K562 (cell line): ENCODE measurements around the gene DKKL1. TPM values are rescaled to one million over a fixed set of nuclear protein-coding genes. Genes with fewer than 3 reads are reported as not detected.

Experiments
- ATAC-seq: fragments of 200-7000 bp; cut with Tn5 transposase; 3 replicates; pipeline ENCODE4 v1.9.1; 2020; ENCODE audit warnings: moderate library complexity
- BruUV-seq: library from RNA; stranded (reverse); fragments of 400-500 nt; replicated peaks from 2 replicates; lab custom pipeline; 2021; lab: Mats Ljungman, UMichigan
- CTCF ChIA-PET: fragments of 300-600 bp; formaldehyde crosslinking; extraction: SDS; loops from one replicate; lab custom pipeline; 2021; ENCODE audit warnings: low intra/inter-chr PET ratio; lab: Yijun Ruan, JAX
- POLR2A ChIA-PET: fragments of 300-600, 350-650 bp; sonication (Branson Sonifier 250); formaldehyde crosslinking; extraction: SDS; loops from one replicate; lab custom pipeline; 2021; ENCODE audit warnings: antibody characterized with exemption, inconsistent platforms; lab: Yijun Ruan, JAX
- DNase-seq, 4 experiments: peaks; one replicate each; pipeline versions ENCODE4 v3.0.0 to v3.0.0-alpha.2; 2011 to 2018; ENCODE audit warnings: low spot score in 3 of 4, mixed read lengths in 3 of 4; ENCODE audit errors: extremely low read depth in 1 of 4
- FAIRE-seq: peaks from 2 replicates; lab custom pipeline; 2011; peaks lifted over from hg19 to GRCh38; lab: Jason Lieb, UNC
- H2AFZ ChIP-seq: 2 replicates; pipeline ENCODE4 v1.6.0; 2011; ENCODE audit warnings: low read depth, low read length, control low read depth, inconsistent platforms
- H3K27ac ChIP-seq: fragments of 200-600 bp; 3 replicates; pipeline ENCODE4 v1.8.0; 2011; ENCODE audit warnings: low read depth, mild to moderate bottlenecking, control low read depth, inconsistent platforms, low read length, moderate library complexity, mixed read lengths; ENCODE audit errors: extremely low read depth
- H3K27me3 ChIP-seq, 2 experiments: fragments of 300-600 bp in 1 of 2; 2 replicates in 1 of 2; 3 replicates in 1 of 2; pipeline versions ENCODE4 v1.6.0 to v1.8.0; 2011; ENCODE audit warnings: inconsistent platforms in 2 of 2, low read length in 2 of 2, mild to moderate bottlenecking in 1 of 2, mixed read lengths in 1 of 2, moderate library complexity in 1 of 2; ENCODE audit not compliant: control insufficient read depth in 2 of 2, insufficient read depth in 2 of 2
- H3K36me3 ChIP-seq: fragments of 300-600 bp; 3 replicates; pipeline ENCODE4 v1.8.0; 2011; ENCODE audit warnings: mild to moderate bottlenecking, low read length, inconsistent platforms; ENCODE audit not compliant: control insufficient read depth, insufficient read depth
- H3K4me1 ChIP-seq, 2 experiments: fragments of 200-600 bp in 1 of 2; replicated peaks in 1 of 2; 2 replicates in 1 of 2; 3 replicates in 1 of 2; pipeline versions ENCODE4 v1.5.1 to v1.8.0; 2011; ENCODE audit warnings: inconsistent platforms in 2 of 2, low read length in 2 of 2, mild to moderate bottlenecking in 1 of 2, mixed read lengths in 1 of 2, moderate library complexity in 1 of 2; ENCODE audit not compliant: control insufficient read depth in 2 of 2, insufficient read depth in 2 of 2
- H3K4me2 ChIP-seq: 2 replicates; pipeline ENCODE4 v1.6.1; 2011; ENCODE audit warnings: low read length, control low read depth, inconsistent platforms, mixed read lengths; ENCODE audit not compliant: insufficient read depth
- H3K4me3 ChIP-seq: fragments of 200-600 bp; sonication (generic), shearing (Covaris generic); 2 replicates; pipeline ENCODE4 v1.5.1; 2016; ENCODE audit warnings: control low read depth, inconsistent platforms
- H3K79me2 ChIP-seq: fragments of 200-600 bp; 3 replicates; pipeline ENCODE4 v1.8.0; 2011; ENCODE audit warnings: low read length, inconsistent platforms; ENCODE audit not compliant: control insufficient read depth, insufficient read depth
- H3K9ac ChIP-seq, 2 experiments: 2 replicates each; pipeline versions ENCODE4 v1.6.0 to v1.6.1; 2011; ENCODE audit warnings: low read depth in 2 of 2, low read length in 2 of 2, control low read depth in 1 of 2, inconsistent platforms in 1 of 2, mild to moderate bottlenecking in 1 of 2, mixed read lengths in 1 of 2; ENCODE audit not compliant: insufficient read depth in 1 of 2
- H3K9me1 ChIP-seq: one replicate; pipeline ENCODE4 v1.6.0; 2011; ENCODE audit warnings: inconsistent platforms, mild to moderate bottlenecking, low read length, moderate library complexity; ENCODE audit not compliant: control insufficient read depth, insufficient read depth
- H3K9me3 ChIP-seq: replicated peaks from 2 replicates; pipeline ENCODE4 v1.5.1; 2011; ENCODE audit warnings: low read depth, low read length, inconsistent platforms; ENCODE audit not compliant: control insufficient read depth, insufficient read depth
- H4K20me1 ChIP-seq: replicated peaks from 2 replicates; pipeline ENCODE4 v1.6.1; 2011; ENCODE audit warnings: low read length, inconsistent platforms, mixed read lengths; ENCODE audit not compliant: control insufficient read depth, insufficient read depth
- ATF6 ChIP-seq: sonication (generic); formaldehyde crosslinking; IDR thresholded peaks from 2 replicates; pipeline ENCODE4 v1.4.0; 2020; ENCODE audit warnings: mild to moderate bottlenecking, missing genetic modification reagents
- CBX3 ChIP-seq, 2 experiments: IDR thresholded peaks; 1 replicate in 1 of 2; 2 replicates in 1 of 2; pipeline ENCODE4 v1.6.1; 2012; ENCODE audit warnings: inconsistent platforms in 2 of 2, low read length in 2 of 2, borderline replicate concordance in 1 of 2, control low read depth in 1 of 2
- CREB5 ChIP-seq: fragments of 250-450 bp; sonication (Bioruptor Pico); IDR thresholded peaks from 2 replicates; pipeline ENCODE4 v1.5.0; 2020; ENCODE audit warnings: mild to moderate bottlenecking
- EZH2 ChIP-seq: IDR thresholded peaks from 2 replicates; pipeline ENCODE4 v1.6.1; 2012; ENCODE audit warnings: low read depth, mild to moderate bottlenecking, inconsistent platforms, low read length, borderline replicate concordance
- FOXA1 ChIP-seq: fragments of 450-650 bp; IDR thresholded peaks from 2 replicates; pipeline ENCODE4 v1.6.1; 2016; ENCODE audit warnings: mild to moderate bottlenecking, borderline replicate concordance
- FOXA3 ChIP-seq, 2 experiments: fragments of 450-650 bp in 1 of 2; sonication (generic) in 1 of 2; formaldehyde crosslinking; IDR thresholded peaks in 1 of 2; conservative IDR thresholded peaks in 1 of 2; 2 replicates each; pipeline versions ENCODE4 v1.4.0 to v1.8.0; 2020 to 2022; ENCODE audit warnings: mild to moderate bottlenecking in 2 of 2, missing genetic modification reagents in 1 of 2
- FOXK2 ChIP-seq, 2 experiments: fragments of 450-650 bp; IDR thresholded peaks in 1 of 2; conservative IDR thresholded peaks in 1 of 2; 2 replicates each; pipeline ENCODE4 v1.6.1; 2016; ENCODE audit warnings: low read depth in 2 of 2, mild to moderate bottlenecking in 1 of 2
- HDAC1 ChIP-seq, 2 experiments: fragments of 450-650 bp; IDR thresholded peaks; 2 replicates each; pipeline ENCODE4 v1.6.1; 2016 to 2017; ENCODE audit warnings: inconsistent platforms in 1 of 2, mild to moderate bottlenecking in 1 of 2, moderate library complexity in 1 of 2
- HSF4 ChIP-seq: fragments of 250-450 bp; sonication (Bioruptor Pico); IDR thresholded peaks from 2 replicates; pipeline ENCODE4 v2.1.2; 2022; ENCODE audit warnings: mild to moderate bottlenecking, moderate library complexity, borderline replicate concordance
- NFE2 ChIP-seq: IDR thresholded peaks from 2 replicates; pipeline ENCODE4 v1.6.1; 2014; ENCODE audit warnings: antibody characterized with exemption, low read depth
- OTX1 ChIP-seq: fragments of 450-650 bp; formaldehyde crosslinking; IDR thresholded peaks from 2 replicates; pipeline ENCODE4 v1.4.0; 2022; ENCODE audit warnings: mild to moderate bottlenecking
- PTTG1 ChIP-seq: fragments of 450-650 bp; IDR thresholded peaks from 2 replicates; pipeline ENCODE4 v1.6.1; 2016; ENCODE audit warnings: low read depth, mild to moderate bottlenecking, missing genetic modification characterization, missing compliant biosample characterization
- SIN3B ChIP-seq: fragments of 450-650 bp; IDR thresholded peaks from 2 replicates; pipeline ENCODE4 v1.6.1; 2017; ENCODE audit warnings: low read depth, mild to moderate bottlenecking, moderate library complexity
- TCF7L2 ChIP-seq: fragments of 150-350 bp; IDR thresholded peaks from 2 replicates; pipeline ENCODE4 v1.6.1; 2016; ENCODE audit warnings: low read depth, mild to moderate bottlenecking, low read length, moderate library complexity
- TRIM24 ChIP-seq, 2 experiments: fragments of 450-650 bp; IDR thresholded peaks; 2 replicates each; pipeline ENCODE4 v1.6.1; 2016
- TRIM28 ChIP-seq: fragments of 450-650 bp; IDR thresholded peaks from 2 replicates; pipeline ENCODE4 v1.6.1; 2017
- ZEB2 ChIP-seq: fragments of 450-650 bp; IDR thresholded peaks from 2 replicates; pipeline ENCODE4 v1.6.1; 2016
- ZNF217 ChIP-seq: sonication (generic); formaldehyde crosslinking; IDR thresholded peaks from 2 replicates; pipeline ENCODE4 v1.8.0; 2022; ENCODE audit warnings: mild to moderate bottlenecking, missing genetic modification reagents
- ZNF282 ChIP-seq: sonication (generic); formaldehyde crosslinking; IDR thresholded peaks from 2 replicates; pipeline ENCODE4 v1.8.1; 2023; ENCODE audit warnings: missing genetic modification reagents
- ZNF398 ChIP-seq: fragments of 250-450 bp; sonication (Bioruptor Pico); IDR thresholded peaks from 2 replicates; pipeline ENCODE4 v1.8.0; 2021; ENCODE audit warnings: moderate library complexity, mild to moderate bottlenecking, inconsistent platforms
- WGBS: fragments of 100-300 bp; shearing (Covaris generic); methylation state at CpG from one replicate; pipeline ENCODE4 v1.1.6; 2016; ENCODE audit warnings: low coverage, mixed read lengths; ENCODE audit not compliant: insufficient coverage; ENCODE audit errors: missing lambda C conversion rate; 5-methylcytosine and 5-hydroxymethylcytosine counted together
- in situ Hi-C: fragments of 300-500 bp; cut with MboI; formaldehyde crosslinking; loops from 4 replicates; pipeline ENCODE4 v1.15.0; 2018; ENCODE audit warnings: inconsistent platforms, mixed read lengths
- intact Hi-C: fragments of 100-400 bp; cut with micrococcal nuclease; formaldehyde crosslinking; loops from 2 replicates; pipeline ENCODE4 v1.14.2; 2022
- polyA plus RNA-seq, 8 experiments: library from polyadenylated mRNA; depleted of rRNA in 4 of 8; stranded (reverse) in 5 of 8; unstranded in 3 of 8; fragments of >200 nt; fragmentation: Nextera tagmentation in 2 of 8; fragmentation: Illumina TruSeq in 1 of 8; extraction: Ambion mirVana in 2 of 8; extraction: Trizol in 1 of 8; gene quantifications; 2 replicates each; pipeline versions ENCODE4 v1.2.1 to v1.2.3, GENCODE V29; 2011 to 2014; ENCODE audit warnings: inconsistent platforms in 1 of 8, missing spikeins in 1 of 8
- total RNA-seq, 7 experiments: library from RNA; depleted of rRNA in 6 of 7; stranded (reverse); fragments of >200 nt in 6 of 7; fragmentation: Illumina TruSeq in 2 of 7; extraction: Trizol in 2 of 7; gene quantifications; 2 replicates each; pipeline versions ENCODE4 v1.2.1 to v1.2.3, GENCODE V29; 2011 to 2021; ENCODE audit warnings: low replicate concordance in 1 of 7

DKKL1 gene
- total and polyA plus RNA-seq, 9 of the 15 experiments (the other 6 are each of a cell fraction or from before 2014, with no cell fraction given), result 0.15 to 1.7 (median 0.52) TPM

GRCh38 chr19:49382639-49383038, 19.0 kb downstream of the DKKL1 start:
- POLR2A ChIA-PET, result interaction anchor here (0.6 kb wide), 1 partner anchor 46 kb away, joined by 3 read pairs; no protein-coding TSS in a partner anchor
- TF ChIP-seq TRIM24 (IDR thresholded peaks at IDR 0.05) (0 out of 4 replicates have a peak, but pooled peaks of 1 of the 2 experiments have one; percentile 15), FOXA3 (CRISPR knock-in tag; conservative IDR thresholded peaks at IDR 0.05 in 1 of 2, IDR thresholded peaks at IDR 0.05 in 1 of 2) (no peak), FOXA1 (no peak), NFE2 (no peak), ATF6 (CRISPR knock-in tag) (no peak), FOXK2 (conservative IDR thresholded peaks at IDR 0.05 in 1 of 2, IDR thresholded peaks at IDR 0.05 in 1 of 2; ENCODE audit: low read depth in 2 of 2) (no peak), ZNF282 (CRISPR knock-in tag) (no peak), ZNF398 (CRISPR knock-in tag) (no peak), TRIM28 (peak; percentile 62; the same call in 1 of the 2 replicates), OTX1 (CRISPR knock-in tag) (no peak), HDAC1 (IDR thresholded peaks at IDR 0.05) (no peak), CREB5 (CRISPR knock-in tag) (no peak), CBX3 (IDR thresholded peaks at IDR 0.05; ENCODE audit: borderline replicate concordance in 1 of 2, low read length in 2 of 2) (peak in 1 of 2 experiments; percentile 46; a peak in 1 of 3 replicates), TCF7L2 (no peak), SIN3B (no peak), HSF4 (no peak), ZEB2 (no peak), ZNF217 (CRISPR knock-in tag) (no peak), EZH2 (no peak), PTTG1 (tag) (no peak)

More at GRCh38 chr19:49382639-49383038, 19.0 kb downstream of the DKKL1 start:
- CTCF ChIA-PET, result no interaction called here
- no peaks in the 10 kb centered on the region for H3K9me1 ChIP-seq
- peaks cover 0 to 2% of the 10 kb centered on the region in 2 experiments; a peak in 2 of 5 replicates for H3K4me1 ChIP-seq
- H3K9ac ChIP-seq, result no peak overlapping the region
- no peak for ATAC-seq
- 44% methylated on average over 5 of the region's 5 CpGs for WGBS
- peaks cover 6% of the 10 kb centered on the region for H3K9me3 ChIP-seq
- no peaks in the 10 kb centered on the region for H3K79me2 ChIP-seq
- intact Hi-C loops, result no loop called here
- H3K4me2 ChIP-seq, result no peak overlapping the region
- no peaks in the 10 kb centered on the region for H4K20me1 ChIP-seq
- DNase-seq, result no peak
- H3K4me3 ChIP-seq, result no peak overlapping the region
- BruUV-seq, result no TSS peak
- FAIRE-seq, result no peak
- H3K36me3 ChIP-seq, result no peaks in the 10 kb centered on the region
- no peak overlapping the region for H2AFZ ChIP-seq
- in situ Hi-C loops, result no loop called here
- H3K27ac ChIP-seq, result no peak overlapping the region
- H3K27me3 ChIP-seq, result no peaks in the 10 kb centered on the region
